ENCODE results near the gene ANKRD33. TPM values are rescaled to one million over a fixed set of nuclear protein-coding genes. Genes with fewer than 3 reads are reported as not detected.

ANKRD33 gene
- total RNA-seq, 4 donors from 2014 or later: 0.14 to 2.9 (median 0.27) TPM; not detected in 1

DNA sequence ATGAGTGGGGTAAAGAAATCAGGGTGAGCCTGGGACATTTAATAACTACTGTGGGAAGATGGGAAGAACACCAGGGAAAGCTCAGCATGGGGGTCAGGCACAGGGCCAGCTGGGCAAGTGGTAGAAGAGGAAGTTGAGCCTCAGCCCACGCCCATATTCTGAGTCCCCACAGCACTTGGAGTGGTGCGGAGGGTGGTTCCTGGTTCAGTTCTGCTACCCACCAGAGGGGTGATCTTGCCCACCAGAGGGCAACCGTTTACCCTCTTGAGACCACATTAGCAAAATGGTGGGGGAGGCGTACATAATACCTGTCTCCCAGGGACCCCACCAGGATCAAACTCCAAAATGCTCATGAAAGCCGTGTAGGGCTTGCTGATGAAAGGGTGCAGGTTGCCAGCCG is 16.8 kb upstream of the ANKRD33 start:
- Histone ChIP-seq H3K4me3 (no peak overlapping the region), H3K27me3 (peaks cover 0 to 9% of the 10 kb centered on the region in 2 donors), H3K27ac (no peak overlapping the region), H3K9me3 (no peaks in the 10 kb centered on the region), H3K4me1 (peaks cover 0 to 12% of the 10 kb centered on the region in 2 donors), H3K36me3 (no peaks in the 10 kb centered on the region)
- intact Hi-C loops (cut with DNase I; ENCODE audit: low total_unique reads): no loop called here
- DNase-seq: no peak
- no peak for TF ChIP-seq POLR2A (IDR thresholded peaks at IDR 0.05)
- TF ChIP-seq, protein P1, sequence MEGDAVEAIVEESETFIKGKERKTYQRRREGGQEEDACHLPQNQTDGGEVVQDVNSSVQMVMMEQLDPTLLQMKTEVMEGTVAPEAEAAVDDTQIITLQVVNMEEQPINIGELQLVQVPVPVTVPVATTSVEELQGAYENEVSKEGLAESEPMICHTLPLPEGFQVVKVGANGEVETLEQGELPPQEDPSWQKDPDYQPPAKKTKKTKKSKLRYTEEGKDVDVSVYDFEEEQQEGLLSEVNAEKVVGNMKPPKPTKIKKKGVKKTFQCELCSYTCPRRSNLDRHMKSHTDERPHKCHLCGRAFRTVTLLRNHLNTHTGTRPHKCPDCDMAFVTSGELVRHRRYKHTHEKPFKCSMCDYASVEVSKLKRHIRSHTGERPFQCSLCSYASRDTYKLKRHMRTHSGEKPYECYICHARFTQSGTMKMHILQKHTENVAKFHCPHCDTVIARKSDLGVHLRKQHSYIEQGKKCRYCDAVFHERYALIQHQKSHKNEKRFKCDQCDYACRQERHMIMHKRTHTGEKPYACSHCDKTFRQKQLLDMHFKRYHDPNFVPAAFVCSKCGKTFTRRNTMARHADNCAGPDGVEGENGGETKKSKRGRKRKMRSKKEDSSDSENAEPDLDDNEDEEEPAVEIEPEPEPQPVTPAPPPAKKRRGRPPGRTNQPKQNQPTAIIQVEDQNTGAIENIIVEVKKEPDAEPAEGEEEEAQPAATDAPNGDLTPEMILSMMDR (IDR thresholded peaks at IDR 0.05): no peak

- peaks cover 0 to 9% of the 10 kb centered on the region in 2 donors for H3K27me3 ChIP-seq
- intact Hi-C loops (cut with DNase I; ENCODE audit: low total_unique reads): no loop called here
- no peak overlapping the region for H3K27ac ChIP-seq
- H3K4me3 ChIP-seq: no peak overlapping the region
- DNase-seq: no peak
- TF ChIP-seq, protein P1 (IDR thresholded peaks at IDR 0.05): no peak
- no peak for TF ChIP-seq POLR2A (IDR thresholded peaks at IDR 0.05)
- no peaks in the 10 kb centered on the region for H3K36me3 ChIP-seq
- H3K9me3 ChIP-seq: no peaks in the 10 kb centered on the region
- peaks cover 0 to 12% of the 10 kb centered on the region in 2 donors for H3K4me1 ChIP-seq
Measured at GRCh38 chr12:51871918-51872688, 15.8 kb upstream of the ANKRD33 start.

GRCh38 chr12:51872689-51872981 is 15.3 kb upstream of the ANKRD33 start:
- Histone ChIP-seq H3K4me3 (no peak overlapping the region), H3K36me3 (no peaks in the 10 kb centered on the region), H3K9me3 (no peaks in the 10 kb centered on the region), H3K4me1 (peaks cover 0 to 12% of the 10 kb centered on the region in 2 donors), H3K27me3 (peaks cover 0 to 9% of the 10 kb centered on the region in 2 donors), H3K27ac (no peak overlapping the region)
- TF ChIP-seq, protein P1 (IDR thresholded peaks at IDR 0.05): no peak
- TF ChIP-seq POLR2A (IDR thresholded peaks at IDR 0.05): no peak
- DNase-seq: no peak
- intact Hi-C loops (cut with DNase I; ENCODE audit: low total_unique reads): no loop called here

DNA sequence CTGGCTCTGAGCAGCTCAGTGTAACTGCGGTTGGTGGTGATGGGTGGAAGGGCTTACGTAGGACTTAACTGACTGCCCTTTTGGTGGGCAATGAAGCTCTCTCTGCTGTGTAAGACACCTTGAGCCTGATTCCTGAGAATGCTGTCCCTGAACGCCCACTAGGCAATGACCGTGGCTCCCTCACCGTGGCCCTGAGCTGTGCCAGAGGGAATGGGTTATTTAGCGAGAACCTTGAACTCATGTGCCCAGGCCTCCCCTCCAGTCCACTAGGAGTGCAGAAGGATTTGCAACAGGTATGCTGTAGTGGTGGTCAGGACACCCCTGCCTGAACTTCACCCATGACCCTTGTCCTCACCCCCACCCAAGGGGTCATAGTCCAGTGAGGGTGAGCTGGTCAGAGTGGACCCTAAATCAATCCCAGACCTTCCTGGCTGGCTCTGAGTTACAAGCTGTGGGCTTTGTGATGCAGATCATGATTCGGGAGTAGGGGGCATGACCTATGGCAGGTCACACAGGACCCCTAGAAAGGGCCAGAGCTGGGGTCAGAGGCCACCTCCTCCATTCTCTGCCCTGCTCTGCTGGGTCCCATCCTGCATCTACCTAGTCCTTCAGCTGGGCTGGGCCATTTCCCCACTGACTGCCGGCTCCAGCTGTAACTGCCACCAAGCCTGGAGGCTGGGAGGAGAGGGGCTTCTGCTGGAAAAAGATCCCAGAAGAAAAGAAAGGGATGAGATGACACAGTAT is 14.5 kb upstream of the ANKRD33 start:
- H3K4me3 ChIP-seq: no peak overlapping the region
- H3K27ac ChIP-seq: no peak overlapping the region
- peaks cover 0 to 9% of the 10 kb centered on the region in 2 donors for H3K27me3 ChIP-seq
- DNase-seq: no peak
- intact Hi-C loops (cut with DNase I; ENCODE audit: low total_unique reads): no loop called here
- TF ChIP-seq, protein P1 (IDR thresholded peaks at IDR 0.05): no peak
- TF ChIP-seq POLR2A (IDR thresholded peaks at IDR 0.05): no peak
- no peaks in the 10 kb centered on the region for H3K36me3 ChIP-seq
- no peaks in the 10 kb centered on the region for H3K9me3 ChIP-seq
- peaks cover 0 to 12% of the 10 kb centered on the region in 2 donors for H3K4me1 ChIP-seq

GRCh38 chr12:51874000-51874399 is 13.9 kb upstream of the ANKRD33 start:
- intact Hi-C loops (cut with DNase I; ENCODE audit: low total_unique reads): no loop called here
- DNase-seq: no peak

More at GRCh38 chr12:51874000-51874399, 13.9 kb upstream of the ANKRD33 start:
- H3K4me3 ChIP-seq: no peak overlapping the region
- H3K27ac ChIP-seq: no peak overlapping the region
- no peaks in the 10 kb centered on the region for H3K36me3 ChIP-seq
- peaks cover 0 to 6% of the 10 kb centered on the region in 2 donors for H3K27me3 ChIP-seq
- TF ChIP-seq, protein P1 (IDR thresholded peaks at IDR 0.05): no peak
- H3K9me3 ChIP-seq: no peaks in the 10 kb centered on the region
- peaks cover 0 to 7% of the 10 kb centered on the region in 2 donors for H3K4me1 ChIP-seq
